Activated CD8-positive, alpha-beta memory T cell treated with anti-CD3 and anti-CD28 coated beads, Interleukin-2, amount 50 U/mL, for 24 hours (primary cell): ENCODE measurements around the gene LRFN2.

Experiments
- DNase-seq: peaks from one replicate; pipeline ENCODE4 v3.0.0-alpha.2; 2020; ENCODE audit errors: extremely low read depth

LRFN2 gene

DNA sequence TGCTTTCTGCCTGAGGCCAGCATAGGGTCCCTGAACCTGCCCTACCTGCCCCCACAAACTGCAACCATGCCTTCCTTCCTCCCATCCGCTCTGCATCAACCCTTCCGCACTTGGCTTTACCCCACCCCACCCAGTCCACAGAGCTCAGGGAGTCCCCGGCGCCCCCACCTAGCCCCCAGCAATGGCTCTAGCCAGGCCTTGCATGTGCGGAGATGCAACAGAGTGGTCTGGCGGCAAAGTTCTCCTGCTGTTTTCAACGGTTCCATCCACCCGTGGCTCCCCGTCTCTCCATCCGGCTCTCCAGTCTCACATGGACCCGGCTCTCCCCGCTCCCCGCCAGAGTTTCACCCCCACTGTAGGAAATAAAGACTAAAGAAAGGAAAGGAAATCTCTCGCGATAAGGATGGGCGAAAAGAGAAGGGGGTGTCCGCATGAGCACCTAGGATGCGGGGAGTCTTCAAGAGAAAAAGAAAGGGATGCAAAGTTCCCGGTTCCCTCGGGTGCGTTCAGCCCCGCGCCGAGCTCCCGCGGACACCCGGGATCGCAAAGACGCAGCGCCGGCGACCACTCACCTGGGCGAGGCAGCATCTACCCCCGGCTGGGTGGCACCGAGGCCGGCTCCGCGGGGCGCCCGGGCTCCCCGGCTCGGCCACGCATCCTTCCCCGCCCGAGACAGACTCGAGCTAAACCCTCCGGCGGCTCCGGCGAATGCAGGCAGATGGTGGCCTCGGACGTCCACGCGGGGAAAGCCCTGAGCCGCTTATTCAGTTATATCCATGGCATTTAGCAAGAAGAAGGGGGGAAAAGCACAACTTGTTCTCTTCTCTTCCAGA, 579 bp downstream of the LRFN2 start:
- no peak for DNase-seq

- DNase-seq = no peak
Observed at GRCh38 chr6:40585651-40586269, 1.4 kb downstream of the LRFN2 start.

GRCh38 chr6:40585223-40585622, 1.9 kb downstream of the LRFN2 start:
- no peak for DNase-seq

DNA sequence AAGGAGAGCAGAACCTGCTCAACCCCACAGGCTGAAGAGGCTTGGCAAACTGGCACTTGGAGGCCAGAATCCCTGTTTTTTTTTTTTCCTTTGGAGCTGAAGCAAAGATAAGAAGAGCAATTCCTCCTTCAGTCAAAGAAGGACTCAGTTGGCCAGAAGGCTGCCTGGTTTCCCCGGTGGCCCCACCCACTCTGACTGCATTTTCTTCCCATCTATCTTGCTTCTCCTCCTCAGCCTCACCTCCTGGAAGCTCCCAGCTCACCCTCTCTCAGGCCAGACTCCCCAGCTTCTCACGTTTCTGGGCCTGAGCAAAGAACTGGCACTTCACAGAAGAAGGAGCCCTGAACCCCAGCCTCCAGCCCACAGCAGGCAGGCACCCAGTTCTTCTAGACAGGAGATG, 2.4 kb downstream of the LRFN2 start:
- DNase-seq = no peak

DNA sequence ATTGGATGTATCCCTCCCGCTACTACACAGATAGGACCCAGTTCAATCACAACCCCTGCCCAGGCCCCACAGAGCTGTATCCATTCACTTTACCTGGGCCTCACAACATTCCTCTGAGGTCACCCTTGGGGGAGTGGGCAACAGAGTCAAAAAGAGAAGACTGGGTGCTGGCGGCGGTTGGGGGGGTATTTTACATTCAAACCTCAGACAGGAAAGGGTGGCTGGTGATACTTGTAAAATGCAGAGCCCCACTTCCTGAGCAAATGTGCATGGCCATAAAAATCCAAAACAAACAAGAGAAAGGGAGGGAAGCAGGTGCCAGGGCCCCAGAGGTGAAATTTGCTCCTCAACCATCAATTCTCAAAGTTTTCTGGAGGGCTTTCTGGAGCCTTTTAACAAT, 3.5 kb downstream of the LRFN2 start:
- no peak for DNase-seq

GRCh38 chr6:40582892-40583291, 4.3 kb downstream of the LRFN2 start:
- DNase-seq = no peak

DNA sequence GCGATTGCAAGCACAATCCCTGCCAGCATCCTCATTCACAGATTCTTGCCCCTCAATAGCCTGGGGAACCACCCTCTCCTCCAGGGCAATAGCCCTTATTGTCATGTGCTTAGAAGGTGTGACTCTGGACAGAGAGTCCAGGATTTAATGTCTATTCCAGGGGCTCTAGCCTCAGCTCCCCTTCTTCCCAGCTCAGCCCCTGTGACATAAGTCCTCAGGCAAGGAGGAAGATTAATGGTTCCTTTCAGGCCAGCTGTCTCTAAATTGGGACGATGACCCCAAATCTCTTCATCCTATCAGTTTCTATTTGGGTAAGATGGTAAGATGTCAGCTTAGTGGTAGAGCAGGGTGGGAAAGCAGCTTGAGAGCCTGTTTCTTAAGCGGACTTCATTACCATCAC, 8.1 kb downstream of the LRFN2 start:
- DNase-seq = no peak

DNA sequence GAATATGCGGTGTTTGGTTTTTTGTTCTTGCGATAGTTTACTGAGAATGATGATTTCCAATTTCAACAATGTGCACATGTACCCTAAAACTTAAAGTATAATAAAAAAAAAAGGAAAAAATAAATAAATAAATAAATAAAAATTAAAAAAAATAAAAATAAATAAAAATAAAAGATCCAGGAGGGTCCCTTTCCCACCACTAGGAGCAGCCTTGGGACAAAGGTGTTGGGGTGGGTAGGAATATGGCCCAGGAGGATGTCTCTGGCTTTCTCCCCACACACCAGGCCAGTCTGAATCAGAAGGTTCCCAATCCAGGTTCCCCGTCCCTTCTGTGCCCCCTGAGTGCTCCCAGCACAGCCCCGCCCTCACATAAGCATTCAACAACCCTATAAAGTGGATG, 9.5 kb downstream of the LRFN2 start:
- DNase-seq = no peak

GRCh38 chr6:40573221-40573620, 13.9 kb downstream of the LRFN2 start:
- DNase-seq = no peak

DNA sequence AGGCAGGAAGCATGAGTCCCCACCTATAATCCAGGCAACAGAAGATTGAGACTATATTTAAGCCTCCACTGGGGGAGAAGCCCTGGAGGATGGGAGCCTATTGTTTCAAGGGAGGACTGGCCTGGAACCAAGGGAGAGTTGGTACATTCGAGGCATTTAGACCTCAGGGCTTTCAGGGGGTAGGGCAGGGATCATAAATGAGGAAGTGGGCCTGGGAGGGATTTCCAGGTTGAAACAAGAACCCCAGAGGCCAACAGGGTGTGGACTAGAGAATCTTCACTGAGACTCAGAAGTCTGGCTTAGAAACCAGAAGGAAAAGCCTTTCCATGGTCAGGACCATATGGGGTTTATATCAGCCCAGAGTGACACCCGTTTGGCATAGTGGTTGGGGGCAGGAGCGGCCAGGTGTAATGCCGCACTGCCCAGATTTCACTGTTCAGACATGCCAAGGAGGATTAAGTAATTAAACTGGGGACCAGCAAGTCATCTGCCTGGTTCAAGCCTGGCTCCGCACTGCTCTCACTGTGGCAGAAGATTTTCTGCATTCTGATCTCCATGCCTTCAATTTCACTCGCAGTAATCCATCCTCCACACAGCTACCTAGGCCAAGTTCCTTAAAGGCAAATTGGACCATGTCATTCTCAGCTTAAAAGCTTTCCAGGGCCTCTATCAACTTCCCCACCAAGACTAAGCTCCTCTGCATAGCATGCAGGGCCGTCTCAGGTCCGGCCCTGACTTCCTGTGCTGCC, 17.8 kb downstream of the LRFN2 start:
- DNase-seq = no peak

DNA sequence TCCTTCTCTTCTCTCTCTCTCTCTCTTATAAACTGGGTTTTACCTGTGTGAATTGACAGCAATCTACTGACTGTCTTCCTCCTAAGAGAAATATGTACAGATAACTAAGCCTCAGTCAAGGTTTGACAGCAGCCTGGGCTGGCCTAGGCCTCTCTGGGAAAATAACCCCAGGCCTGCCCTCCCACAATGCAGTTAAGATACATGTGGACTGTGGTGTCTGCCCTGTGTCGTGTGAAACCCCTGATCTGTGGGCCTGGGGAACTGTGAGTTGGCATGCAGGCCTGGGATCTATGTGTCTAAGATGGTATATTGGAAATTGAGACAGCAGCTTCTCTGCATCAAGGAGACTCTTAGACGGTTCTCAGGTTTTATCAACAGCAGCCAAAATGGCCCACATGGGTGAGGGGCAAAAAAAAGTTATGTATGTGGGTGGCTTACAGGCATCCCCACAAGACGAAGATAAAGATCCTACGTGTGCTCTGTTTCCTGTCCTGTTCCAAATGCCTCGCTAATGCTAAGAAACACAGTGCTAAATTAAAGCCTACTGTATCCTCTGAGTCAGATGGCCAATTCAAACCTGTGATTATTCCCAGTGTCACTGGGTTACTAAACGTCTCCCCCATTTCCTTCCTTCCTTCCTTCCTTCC, 19.0 kb downstream of the LRFN2 start:
- DNase-seq = no peak

DNA sequence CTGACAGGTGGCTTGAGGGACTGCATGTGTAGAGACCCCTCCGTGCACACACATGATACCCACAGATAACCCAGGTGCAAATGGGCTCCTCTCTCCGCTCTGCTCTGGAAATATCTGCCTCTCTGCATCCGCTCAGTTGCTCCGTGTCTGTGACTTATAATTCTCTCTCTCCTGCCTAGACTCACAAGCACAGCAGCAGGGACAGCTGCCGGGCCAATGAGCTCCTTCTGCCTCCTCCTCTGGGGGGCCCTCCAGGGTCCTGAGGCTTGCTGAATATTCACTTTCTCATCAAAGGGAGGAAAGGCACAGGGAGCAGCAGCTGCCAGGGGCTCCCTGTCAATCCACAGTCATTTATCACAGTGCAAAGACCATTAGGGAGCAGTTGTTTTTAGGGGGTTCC, 24.1 kb downstream of the LRFN2 start:
- DNase-seq = no peak

GRCh38 chr6:40559056-40559455, 28.1 kb downstream of the LRFN2 start:
- DNase-seq = no peak

DNA sequence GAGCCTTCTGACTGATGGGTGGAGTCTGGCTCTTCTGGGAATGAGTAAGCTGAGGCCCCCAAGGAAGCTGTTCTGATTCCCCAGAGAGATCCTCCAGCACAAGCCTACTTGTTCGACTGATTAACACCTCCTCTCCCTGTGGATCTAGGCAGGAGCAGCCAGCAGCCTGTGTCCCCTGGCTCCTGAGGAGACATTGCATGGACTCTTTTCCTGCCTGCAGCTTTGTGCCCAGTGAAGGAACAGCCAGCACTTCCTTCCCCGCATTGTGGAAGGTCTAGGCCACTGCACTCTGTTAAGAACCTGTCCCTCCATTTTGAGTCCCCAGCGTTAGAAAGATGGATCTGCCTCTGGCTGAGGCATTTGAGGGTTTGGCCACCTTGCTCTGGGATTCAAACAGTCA, 29.1 kb downstream of the LRFN2 start:
- DNase-seq = no peak

DNA sequence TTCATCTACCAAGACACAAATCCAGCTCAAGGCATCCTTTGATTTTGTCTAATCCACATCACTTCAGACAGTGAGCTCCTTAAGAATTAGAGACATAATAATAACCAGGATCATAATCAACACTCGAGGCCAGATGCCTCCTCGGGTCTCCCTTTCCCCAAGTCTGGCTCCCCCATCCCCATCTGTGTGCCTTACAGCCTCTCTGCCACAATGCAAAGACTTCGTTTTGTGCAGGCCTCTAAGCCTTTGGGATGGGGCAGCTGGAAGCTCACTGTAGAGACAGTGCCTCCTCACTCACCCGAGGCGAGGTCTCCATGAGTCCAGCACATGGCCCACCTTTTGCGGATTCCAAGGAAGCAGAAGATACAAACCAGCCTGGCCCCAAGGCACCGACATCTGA, 30.3 kb downstream of the LRFN2 start:
- no peak for DNase-seq

DNA sequence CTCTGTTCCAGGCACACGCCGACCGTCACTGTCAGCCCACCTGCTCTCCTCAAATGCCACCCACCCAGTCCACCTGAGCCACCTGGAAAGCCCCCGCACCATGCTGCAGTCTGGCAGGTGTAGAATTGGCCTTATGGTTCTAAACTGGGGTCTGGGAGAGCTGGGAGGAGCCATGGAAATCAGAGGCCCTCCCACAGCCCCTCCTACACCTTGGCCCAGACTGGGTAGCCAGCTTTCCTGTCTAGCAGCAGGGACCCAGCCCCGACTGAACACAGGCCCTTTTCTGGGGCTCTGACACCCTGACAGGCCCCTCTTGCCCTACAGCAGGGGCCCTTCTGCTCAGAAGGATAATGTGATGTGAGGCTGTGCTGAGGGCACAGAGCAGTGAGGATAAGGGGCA, 31.1 kb downstream of the LRFN2 start:
- no peak for DNase-seq

DNA sequence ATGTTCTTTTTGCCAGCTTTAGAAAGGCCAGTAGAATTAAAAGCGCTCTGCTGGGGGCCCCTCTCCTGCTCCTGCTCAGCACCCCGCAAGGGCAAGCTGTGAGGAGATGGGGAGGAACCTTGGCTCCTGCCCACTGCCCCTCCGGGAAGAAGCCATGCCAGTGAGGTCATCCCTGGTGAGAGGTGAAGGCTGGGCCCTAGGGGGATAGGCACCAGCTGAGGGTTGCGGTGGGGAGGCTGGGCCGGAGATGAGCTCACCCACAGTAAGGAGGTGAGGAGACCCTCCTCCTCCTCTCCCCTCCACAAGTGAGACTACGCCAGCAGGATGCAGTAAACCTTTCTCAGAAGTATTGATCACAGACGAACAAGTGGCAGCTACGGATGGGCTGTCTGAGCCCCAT, 32.1 kb downstream of the LRFN2 start:
- DNase-seq = no peak

DNA sequence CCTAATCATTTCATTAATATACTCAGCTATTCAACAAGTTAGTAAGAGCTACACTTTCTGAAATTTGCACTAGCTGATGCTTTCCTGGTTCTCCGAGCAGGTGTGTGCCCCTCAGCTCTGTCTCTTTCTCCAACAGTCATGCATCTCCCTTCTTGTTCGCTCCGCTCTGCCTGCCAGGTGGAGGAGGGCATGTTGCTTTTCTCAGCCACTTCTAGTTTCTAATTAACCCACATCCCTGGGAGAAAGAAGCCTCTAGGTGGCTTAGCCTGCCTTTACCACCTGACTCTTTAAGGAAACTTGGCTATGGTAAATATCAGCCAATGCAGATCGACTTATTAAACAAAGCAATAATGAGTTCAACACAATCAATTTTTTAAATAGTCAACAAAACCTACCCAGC, 34.2 kb downstream of the LRFN2 start:
- no peak for DNase-seq

GRCh38 chr6:40551966-40552505, 35.1 kb downstream of the LRFN2 start:
- no peak for DNase-seq

DNA sequence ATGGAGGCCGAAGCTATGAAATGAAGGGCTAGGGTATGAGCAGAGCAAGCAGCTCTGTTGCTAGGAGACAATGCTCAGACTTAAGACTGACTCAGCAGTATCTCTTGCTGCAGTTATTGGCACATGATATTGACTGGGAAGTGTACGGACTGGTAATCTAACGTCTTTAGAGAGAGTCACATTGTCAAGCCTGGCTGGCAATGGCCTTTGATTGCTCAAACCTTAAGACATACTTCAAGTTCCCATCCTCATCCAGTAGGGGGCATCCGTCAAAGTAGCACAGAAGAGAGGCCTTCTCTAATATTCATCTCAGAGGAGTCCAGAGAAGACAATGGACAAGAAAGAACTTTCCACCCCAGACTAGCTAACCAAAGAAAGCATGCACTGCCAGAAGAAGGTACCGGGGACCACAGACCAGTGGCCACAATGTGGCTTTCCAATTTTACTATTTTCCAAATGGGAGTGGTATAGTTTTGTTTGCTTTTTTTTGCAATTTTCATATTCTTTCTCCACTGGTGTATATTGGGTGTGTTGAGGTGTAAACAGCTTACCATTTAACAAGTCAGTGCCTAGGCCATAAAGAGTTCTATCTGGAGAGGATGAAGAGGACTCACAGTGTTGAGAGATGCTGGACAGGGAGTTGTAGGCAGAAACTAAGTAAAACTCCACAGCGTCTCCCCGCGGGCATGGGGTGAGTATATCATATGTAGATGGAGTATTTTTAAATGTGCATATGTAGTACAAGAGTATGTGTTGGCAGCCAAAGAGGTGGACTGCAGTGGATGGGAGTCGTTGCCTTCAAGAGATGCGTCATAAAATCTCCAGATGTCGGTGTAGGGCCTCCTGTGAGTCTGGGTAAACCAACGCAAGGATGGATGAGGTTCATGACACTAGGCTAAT, 36.7 kb downstream of the LRFN2 start:
- no peak for DNase-seq

DNA sequence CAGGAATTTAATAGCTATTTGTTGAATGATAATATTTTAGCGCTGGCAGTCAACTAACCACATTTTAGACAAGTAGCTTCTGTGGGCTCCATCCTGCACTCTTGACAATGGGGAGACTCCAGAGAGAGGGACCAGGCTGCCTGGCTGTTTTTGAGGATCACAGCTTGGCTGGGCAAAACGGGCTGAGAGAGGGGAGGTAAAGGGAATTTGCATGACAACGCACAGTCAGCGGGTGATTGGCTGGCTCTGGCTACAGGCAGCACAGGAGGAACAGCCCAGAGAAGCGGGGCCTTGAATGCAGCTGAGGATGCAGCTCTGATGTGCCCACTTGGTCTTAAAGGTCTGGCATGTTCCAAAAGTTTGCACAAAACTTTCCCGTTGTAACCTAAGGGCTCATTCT, 41.2 kb downstream of the LRFN2 start:
- no peak for DNase-seq
